GM13977 (cell line): Measurements from ENCODE around the gene PPP6R2.

Experiments
- DNase-seq: peaks from one replicate; pipeline ENCODE4 v3.0.0; 2012; ENCODE audit warnings: low spot score
- CTCF ChIP-seq: IDR thresholded peaks from 2 replicates; pipeline ENCODE4 v1.5.1; 2012; ENCODE audit warnings: mild to moderate bottlenecking, control low read depth; ENCODE audit not compliant: insufficient read depth; ENCODE audit errors: extremely low read depth, missing control alignments
- in situ Hi-C: fragments of 300-500 bp; cut with MboI; formaldehyde crosslinking; loops from one replicate; pipeline ENCODE4 v1.12.0; 2022; ENCODE audit warnings: low sequenced_read_pairs, low pct_unique_long_range_greater_than_20kb, mixed read lengths, inconsistent platforms; ENCODE audit not compliant: unreplicated experiment

PPP6R2 gene

GRCh38 chr22:50483556-50483955, 140.4 kb downstream of the PPP6R2 start:
- no peak for DNase-seq
- in situ Hi-C loops, result no loop called here
- TF ChIP-seq CTCF, result no peak

- in situ Hi-C loops, result no loop called here
- DNase-seq, result no peak
- no peak for TF ChIP-seq CTCF
Observed at GRCh38 chr22:50483977-50484853, 141.1 kb downstream of the PPP6R2 start.

- in situ Hi-C loops, result no loop called here
- no peak for TF ChIP-seq CTCF
- DNase-seq, result no peak
Observed at GRCh38 chr22:50485221-50486131, 142.3 kb downstream of the PPP6R2 start.

- TF ChIP-seq CTCF, result no peak
- in situ Hi-C loops, result no loop called here
- DNase-seq, result no peak
Observed at GRCh38 chr22:50486561-50487289, 143.6 kb downstream of the PPP6R2 start, which contains the start of gene MIOX. Gene MIOX (plus strand): TSS chr22:50486859. CDS start chr22:50486898, 39 bp downstream.

- TF ChIP-seq CTCF, result no peak
- DNase-seq, result no peak
- in situ Hi-C loops, result no loop called here
Observed at GRCh38 chr22:50487290-50488005, 144.3 kb downstream of the PPP6R2 start.
